ENCODE data around the gene TACC2. TPM values are rescaled to one million over a fixed set of nuclear protein-coding genes. Genes with fewer than 3 reads are reported as not detected.
"Not testable (repeated sequence)": the region's sequence is repeated elsewhere in the genome, so short reads cannot be mapped to it uniquely, and the experiment has no call there.

Gene TACC2
- total RNA-seq, 1 donor from 2014 or later: 10.7 TPM

GRCh38 chr10:122103592-122103991, 114.6 kb downstream of the TACC2 start:
- Mint-ChIP-seq H3K27ac (no peak overlapping the region), H3K27me3 (ENCODE audit: insufficient read depth, low read depth) (peaks cover 3% of the 10 kb centered on the region), H3K4me1 (peaks cover 21% of the 10 kb centered on the region), H3K9me3 (no peaks in the 10 kb centered on the region), H3K36me3 (no peaks in the 10 kb centered on the region), H3K4me3 (no peak overlapping the region)
- H3K4me1 ChIP-seq: no peaks in the 10 kb centered on the region
- H3K4me3 ChIP-seq: no peak overlapping the region
- DNase-seq (ENCODE audit: low spot score): no peak
- H3F3A ChIP-seq (ENCODE audit: low read depth): no peaks in the 10 kb centered on the region
- no peaks in the 10 kb centered on the region for H3K79me2 ChIP-seq (ENCODE audit: low read depth)
- no peak overlapping the region for H3K4me2 ChIP-seq
- H3K27ac ChIP-seq: no peak overlapping the region
- TF ChIP-seq EZH2 (IDR thresholded peaks at IDR 0.05): no peak
- no peak for TF ChIP-seq EZH2phosphoT487 (IDR thresholded peaks at IDR 0.05)
- no peak for TF ChIP-seq CTCF (IDR thresholded peaks at IDR 0.05)
- no peaks in the 10 kb centered on the region for H3K27me3 ChIP-seq
- no peaks in the 10 kb centered on the region for H3K36me3 ChIP-seq
- H3K9ac ChIP-seq: no peak overlapping the region
- H4K20me1 ChIP-seq (ENCODE audit: low read depth): no peaks in the 10 kb centered on the region
- no peaks in the 10 kb centered on the region for H3K9me3 ChIP-seq (ENCODE audit: low read depth)
- H2AFZ ChIP-seq (replicated peaks): no peak overlapping the region

GRCh38 chr10:122108786-122109185, 119.8 kb downstream of the TACC2 start:
- not testable (repeated sequence) for H3F3A ChIP-seq (ENCODE audit: low read depth); H3K27ac Mint-ChIP-seq; H3K36me3 Mint-ChIP-seq; H3K27ac ChIP-seq; H4K20me1 ChIP-seq (ENCODE audit: low read depth); H3K4me2 ChIP-seq; DNase-seq (ENCODE audit: low spot score); H3K4me1 ChIP-seq; H3K4me3 ChIP-seq; H3K27me3 Mint-ChIP-seq (ENCODE audit: insufficient read depth, low read depth); H3K79me2 ChIP-seq (ENCODE audit: low read depth); H3K9ac ChIP-seq; H3K9me3 ChIP-seq (ENCODE audit: low read depth); H3K36me3 ChIP-seq; H3K9me3 Mint-ChIP-seq; H2AFZ ChIP-seq (replicated peaks)
- H3K27me3 ChIP-seq: peaks cover 41% of the 10 kb centered on the region
- Mint-ChIP-seq H3K4me3 (peak overlapping the region; percentile 58), H3K4me1 (peaks cover 22% of the 10 kb centered on the region)

GRCh38 chr10:122112021-122112616, 123.2 kb downstream of the TACC2 start:
- H2AFZ ChIP-seq (replicated peaks): peak overlapping the region; percentile 51
- H3K27me3 ChIP-seq: peaks cover 64% of the 10 kb centered on the region
- H3K27ac ChIP-seq: no peak overlapping the region
- no peak overlapping the region for H3K9ac ChIP-seq
- peak overlapping the region; percentile 85 for H3K4me2 ChIP-seq
- peaks cover 4% of the 10 kb centered on the region for H3K4me1 ChIP-seq
- H3K9me3 Mint-ChIP-seq: no peaks in the 10 kb centered on the region
- H3F3A ChIP-seq (ENCODE audit: low read depth): peaks cover 18% of the 10 kb centered on the region
- TF ChIP-seq EZH2 (IDR thresholded peaks at IDR 0.05) (no peak), CTCF (IDR thresholded peaks at IDR 0.05) (no peak), EZH2phosphoT487 (IDR thresholded peaks at IDR 0.05) (no peak)
- no peak for DNase-seq (ENCODE audit: low spot score)
- peaks cover 39% of the 10 kb centered on the region for H3K4me1 Mint-ChIP-seq
- no peaks in the 10 kb centered on the region for H3K79me2 ChIP-seq (ENCODE audit: low read depth)
- peaks cover 6% of the 10 kb centered on the region for H3K36me3 Mint-ChIP-seq
- H3K9me3 ChIP-seq (ENCODE audit: low read depth): no peaks in the 10 kb centered on the region
- H3K27ac Mint-ChIP-seq: peak overlapping the region; percentile 74
- H3K36me3 ChIP-seq: no peaks in the 10 kb centered on the region
- peak overlapping the region; percentile 68 for H3K4me3 ChIP-seq
- peaks cover 4% of the 10 kb centered on the region for H4K20me1 ChIP-seq (ENCODE audit: low read depth)
- peak overlapping the region; percentile 87 for H3K4me3 Mint-ChIP-seq
- no peaks in the 10 kb centered on the region for H3K27me3 Mint-ChIP-seq (ENCODE audit: insufficient read depth, low read depth)

GRCh38 chr10:122112625-122113160, 123.7 kb downstream of the TACC2 start:
- peak overlapping the region; percentile 68 for H3K4me3 ChIP-seq
- no peak overlapping the region for H3K27ac Mint-ChIP-seq
- TF ChIP-seq EZH2phosphoT487 (IDR thresholded peaks at IDR 0.05) (no peak), EZH2 (IDR thresholded peaks at IDR 0.05) (no peak), CTCF (IDR thresholded peaks at IDR 0.05) (peak; percentile 41)

More at GRCh38 chr10:122112625-122113160, 123.7 kb downstream of the TACC2 start:
- H3K4me1 Mint-ChIP-seq: peaks cover 42% of the 10 kb centered on the region
- DNase-seq (ENCODE audit: low spot score): peak; percentile 93
- Histone ChIP-seq H3K4me2 (peak overlapping the region; percentile 85), H3K9ac (no peak overlapping the region), H3K79me2 (ENCODE audit: low read depth) (no peaks in the 10 kb centered on the region), H3K4me1 (peaks cover 4% of the 10 kb centered on the region), H3K27me3 (peaks cover 64% of the 10 kb centered on the region), H3F3A (ENCODE audit: low read depth) (peaks cover 18% of the 10 kb centered on the region), H4K20me1 (ENCODE audit: low read depth) (peaks cover 4% of the 10 kb centered on the region), H3K27ac (no peak overlapping the region), H2AFZ (replicated peaks) (peak overlapping the region; percentile 51), H3K9me3 (ENCODE audit: low read depth) (no peaks in the 10 kb centered on the region), H3K36me3 (no peaks in the 10 kb centered on the region)
- no peaks in the 10 kb centered on the region for H3K9me3 Mint-ChIP-seq
- peak overlapping the region; percentile 87 for H3K4me3 Mint-ChIP-seq
- H3K27me3 Mint-ChIP-seq (ENCODE audit: insufficient read depth, low read depth): no peaks in the 10 kb centered on the region
- H3K36me3 Mint-ChIP-seq: peaks cover 6% of the 10 kb centered on the region
